HepG2 (cell line): ENCODE results near the gene MINDY3. TPM values are rescaled to one million over a fixed set of nuclear protein-coding genes. Genes with fewer than 3 reads are reported as not detected.

Source experiments
- ATF4 ChIP-seq, 2 experiments: fragments of 450-650 bp in 1 of 2; sonication (generic) in 1 of 2; formaldehyde crosslinking; IDR thresholded peaks; 2 replicates each; pipeline versions ENCODE4 v1.5.0 to v1.8.0; 2020 to 2022; ENCODE audit warnings: mild to moderate bottlenecking in 1 of 2, missing genetic modification reagents in 1 of 2
- DMTF1 ChIP-seq: sonication (generic); formaldehyde crosslinking; IDR thresholded peaks from 2 replicates; pipeline ENCODE4 v1.4.0; 2020; ENCODE audit warnings: mild to moderate bottlenecking, missing genetic modification reagents
- FOXP4 ChIP-seq: sonication (generic); formaldehyde crosslinking; IDR thresholded peaks from 2 replicates; pipeline ENCODE4 v1.4.0; 2020; ENCODE audit warnings: missing genetic modification reagents
- JUND ChIP-seq: sonication (generic); formaldehyde crosslinking; IDR thresholded peaks from 2 replicates; pipeline ENCODE4 v1.8.0; 2022; ENCODE audit warnings: mild to moderate bottlenecking, missing genetic modification reagents
- MAX ChIP-seq: IDR thresholded peaks from 2 replicates; pipeline ENCODE4 v1.6.1; 2012; ENCODE audit warnings: inconsistent platforms
- MED8 ChIP-seq: sonication (generic); formaldehyde crosslinking; IDR thresholded peaks from 2 replicates; pipeline ENCODE4 v1.8.1; 2023; ENCODE audit warnings: mild to moderate bottlenecking, missing genetic modification reagents; ENCODE audit not compliant: insufficient replicate concordance
- MEIS1 ChIP-seq: sonication (generic); formaldehyde crosslinking; IDR thresholded peaks from 2 replicates; pipeline ENCODE4 v1.9.0; 2021; ENCODE audit warnings: mild to moderate bottlenecking, missing genetic modification reagents, moderate library complexity, borderline replicate concordance
- MTERF4 ChIP-seq: sonication (generic); formaldehyde crosslinking; IDR thresholded peaks from 2 replicates; pipeline ENCODE4 v1.8.0; 2023; ENCODE audit warnings: mild to moderate bottlenecking, missing genetic modification reagents
- NCOA2 ChIP-seq: sonication (generic); formaldehyde crosslinking; IDR thresholded peaks from 2 replicates; pipeline ENCODE4 v1.8.0; 2022; ENCODE audit warnings: inconsistent platforms
- PLRG1 ChIP-seq: fragments of 450-650 bp; conservative IDR thresholded peaks from 2 replicates; pipeline ENCODE4 v1.6.1; 2016
- SIX4 ChIP-seq: sonication (generic); formaldehyde crosslinking; IDR thresholded peaks from 2 replicates; pipeline ENCODE4 v1.4.0; 2020; ENCODE audit warnings: missing genetic modification reagents
- SNAI1 ChIP-seq: sonication (generic); formaldehyde crosslinking; IDR thresholded peaks from 2 replicates; pipeline ENCODE4 v1.5.0; 2020; ENCODE audit warnings: mild to moderate bottlenecking, missing genetic modification reagents, borderline replicate concordance
- SP4 ChIP-seq: sonication (generic); formaldehyde crosslinking; IDR thresholded peaks from 2 replicates; pipeline ENCODE4 v1.8.1; 2023; ENCODE audit warnings: mild to moderate bottlenecking, missing genetic modification reagents
- ZEB1 ChIP-seq: IDR thresholded peaks from 2 replicates; pipeline ENCODE4 v1.6.1; 2012; ENCODE audit warnings: mild to moderate bottlenecking, low read depth, inconsistent platforms; ENCODE audit not compliant: insufficient replicate concordance
- ZNF510 ChIP-seq: sonication (generic); formaldehyde crosslinking; IDR thresholded peaks from 2 replicates; pipeline ENCODE4 v1.4.0; 2020; ENCODE audit warnings: low read depth, mild to moderate bottlenecking, missing genetic modification reagents
- ZNF580 ChIP-seq: IDR thresholded peaks from 2 replicates; pipeline ENCODE4 v1.6.1; 2016; ENCODE audit warnings: low read depth, borderline replicate concordance
- ZNF75D ChIP-seq: sonication (generic); formaldehyde crosslinking; IDR thresholded peaks from 2 replicates; pipeline ENCODE4 v1.8.1; 2023; ENCODE audit warnings: missing genetic modification reagents, mild to moderate bottlenecking, borderline replicate concordance
- polyA plus RNA-seq, 8 experiments: library from polyadenylated mRNA; depleted of rRNA in 3 of 8; stranded (reverse) in 7 of 8; unstranded in 1 of 8; fragments of >200 nt; fragmentation: Illumina TruSeq in 4 of 8; extraction: Trizol in 4 of 8; gene quantifications; 2 replicates each; pipeline versions ENCODE4 v1.2.1 to v1.2.3, GENCODE V29; 2011 to 2016; ENCODE audit warnings: low read depth in 4 of 8, missing spikeins in 1 of 8, mixed read lengths in 1 of 8; ENCODE audit not compliant: insufficient read depth in 1 of 8
- total RNA-seq, 5 experiments: library from RNA; depleted of rRNA; stranded (reverse); fragments of >200 nt; fragmentation: Illumina TruSeq; extraction: Trizol; gene quantifications; 2 replicates each; pipeline ENCODE4 v1.2.3, GENCODE V29; 2016; ENCODE audit warnings: low read depth in 1 of 5

MINDY3 gene
- total and polyA plus RNA-seq, 2 of the 13 experiments (the other 11 are each of a cell fraction or from before 2014, with no cell fraction given) = 6.4 to 17.5 TPM

GRCh38 chr10:15859906-15860691, at the start of gene MINDY3 (continued):
- no peak for TF ChIP-seq ATF4 (CRISPR knock-in tag; IDR thresholded peaks at IDR 0.05)
- TF ChIP-seq FOXP4 (CRISPR knock-in tag) = no peak; the same call in 1 of the 2 replicates
- TF ChIP-seq MAX = peak; percentile 27; the same call in 1 of the 2 replicates
- no peak for TF ChIP-seq JUND
- TF ChIP-seq NCOA2 (CRISPR knock-in tag) = no peak
- no peak for TF ChIP-seq SP4
- no peak for TF ChIP-seq MED8 (CRISPR knock-in tag)
- peak; percentile 84 for TF ChIP-seq SIX4 (CRISPR knock-in tag)
- TF ChIP-seq ZEB1 = no peak
- TF ChIP-seq PLRG1 = no peak
- no peak for TF ChIP-seq ZNF75D
- TF ChIP-seq DMTF1 (CRISPR knock-in tag) = no peak
- TF ChIP-seq MTERF4 (CRISPR knock-in tag) = no peak
- TF ChIP-seq MEIS1 (CRISPR knock-in tag) = no peak
- no peak for TF ChIP-seq SNAI1
- TF ChIP-seq ZNF510 = no peak
- TF ChIP-seq ZNF580 = no peak
